Activated CD4-positive, alpha-beta T cell treated with anti-CD3 and anti-CD28 coated beads, Interleukin-10, Interleukin-2, amounts not matched to agents 100 ng/mL and 50 ng/mL, durations not matched to agents 16 hours and 8 hours (primary cell): ENCODE results near the gene ENTPD6.
"Not testable (repeated sequence)": the region's sequence is repeated elsewhere in the genome, so short reads cannot be mapped to it uniquely, and the experiment has no call there.

Experiments
- DNase-seq: peaks from one replicate; pipeline ENCODE4 v3.0.0-alpha.2; 2020

ENTPD6 gene

DNA sequence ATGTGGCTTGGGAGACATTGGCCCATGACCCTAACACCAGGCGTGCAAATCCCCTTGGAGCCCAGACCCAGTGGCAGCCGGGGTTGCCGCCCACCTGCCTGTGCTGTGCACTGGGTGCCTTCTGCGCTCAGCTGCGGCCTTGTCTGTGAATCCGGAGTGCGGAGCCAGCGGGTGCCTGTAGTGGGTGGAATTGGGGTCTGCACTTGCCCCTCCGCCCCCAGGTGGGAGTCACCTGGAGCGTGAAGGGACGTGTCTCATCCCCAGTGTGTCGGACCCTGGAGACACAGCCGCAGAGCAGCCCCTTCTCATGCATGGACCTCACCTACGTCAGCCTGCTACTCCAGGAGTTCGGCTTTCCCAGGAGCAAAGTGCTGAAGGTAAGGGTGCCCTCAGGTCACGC lies 29.4 kb downstream of the ENTPD6 start:
- no peak for DNase-seq

DNA sequence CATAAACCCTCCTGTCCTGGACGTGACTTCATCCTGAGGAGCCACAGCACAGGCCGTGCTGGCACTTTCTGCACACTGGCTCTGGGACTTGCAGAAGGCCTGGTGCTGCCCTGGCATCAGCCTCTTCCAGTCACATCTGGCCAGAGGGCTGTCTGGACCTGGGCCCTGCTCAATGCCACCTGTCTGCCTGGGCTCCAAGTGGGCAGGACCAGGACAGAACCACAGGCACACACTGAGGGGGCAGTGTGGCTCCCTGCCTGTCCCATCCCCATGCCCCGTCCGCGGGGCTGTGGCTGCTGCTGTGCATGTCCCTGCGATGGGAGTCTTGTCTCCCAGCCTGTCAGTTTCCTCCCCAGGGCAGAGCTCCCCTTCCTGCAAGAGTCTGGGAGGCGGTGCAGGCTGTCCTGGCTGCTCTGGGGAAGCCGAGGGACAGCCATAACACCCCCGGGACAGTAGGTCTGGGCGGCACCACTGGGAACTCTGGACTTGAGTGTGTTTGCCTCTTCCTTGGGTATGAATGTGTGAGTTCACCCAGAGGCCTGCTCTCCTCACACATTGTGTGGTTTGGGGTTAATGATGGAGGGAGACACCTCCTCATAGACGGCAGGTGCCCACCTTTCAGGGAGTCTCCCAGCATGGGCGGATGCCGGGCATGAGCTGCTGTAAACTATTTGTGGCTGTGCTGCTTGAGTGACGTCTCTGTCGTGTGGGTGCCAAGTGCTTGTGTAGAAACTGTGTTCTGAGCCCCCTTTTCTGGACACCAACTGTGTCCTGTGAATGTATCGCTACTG lies 30.3 kb downstream of the ENTPD6 start:
- DNase-seq: no peak

DNA sequence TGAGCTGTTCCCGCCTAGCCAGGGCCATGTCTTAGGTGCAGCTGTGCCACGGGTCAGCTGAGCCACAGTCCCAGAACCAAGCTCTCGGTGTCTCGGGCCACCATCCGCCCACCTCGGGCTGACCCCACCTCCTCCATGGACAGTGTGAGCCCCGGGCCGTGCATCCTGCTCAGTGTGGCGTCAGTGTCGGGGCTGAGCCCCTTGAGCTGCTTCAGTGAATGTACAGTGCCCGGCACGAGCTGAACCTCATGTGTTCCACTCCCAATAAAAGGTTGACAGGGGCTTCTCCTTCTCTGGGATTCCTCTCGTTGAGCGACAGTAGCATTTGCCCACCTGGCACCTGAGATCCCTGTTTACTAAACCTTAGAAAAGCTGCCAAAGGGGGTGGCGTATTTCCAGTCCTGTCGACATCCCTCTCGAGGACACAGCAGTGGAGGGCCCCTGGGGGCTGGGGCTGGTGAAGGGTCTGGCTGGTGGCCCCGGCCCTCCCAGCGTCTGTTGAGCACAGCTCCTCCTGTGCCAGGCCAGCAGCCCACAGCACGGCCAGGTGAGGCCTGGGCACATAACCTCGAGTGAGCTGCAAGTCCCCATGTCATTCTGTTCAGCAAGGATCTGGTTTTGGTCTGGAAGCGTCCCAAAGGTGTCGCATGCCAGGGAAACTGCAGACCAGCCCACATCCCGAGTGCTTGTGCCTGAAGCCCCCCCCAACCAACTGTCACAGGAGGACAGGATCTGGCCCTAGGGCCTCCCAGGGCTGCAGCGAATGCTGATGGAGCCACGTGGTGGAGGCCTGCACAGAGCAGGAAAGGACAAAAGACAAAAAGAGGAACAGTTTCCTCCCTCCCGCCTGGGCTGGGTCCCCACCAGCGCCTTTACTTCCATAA lies 31.2 kb downstream of the ENTPD6 start:
- DNase-seq: no peak

DNA sequence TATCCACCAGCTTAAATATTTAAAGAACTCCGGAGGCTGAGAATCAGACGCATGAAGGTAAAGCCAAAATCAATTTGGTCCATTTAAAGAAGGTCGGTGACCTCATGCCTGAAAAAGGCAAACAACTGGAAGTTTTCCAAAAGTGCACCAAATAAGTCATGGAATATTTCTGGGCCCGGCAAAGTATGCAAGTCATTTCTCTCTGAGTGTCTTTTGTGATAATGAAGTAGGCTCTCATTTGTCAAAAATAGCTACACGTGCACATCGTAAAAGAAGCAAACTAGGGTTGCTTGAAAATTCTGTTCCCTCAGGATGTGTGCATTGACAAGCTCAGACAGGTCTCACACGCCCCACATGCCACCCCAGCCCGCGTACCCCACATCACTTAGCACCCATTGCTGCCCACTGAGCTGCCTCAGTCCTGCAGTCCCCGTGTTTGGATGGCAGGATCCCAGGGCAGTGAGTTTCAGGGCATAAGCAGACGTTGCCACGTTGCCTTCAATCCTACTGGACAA lies 31.9 kb downstream of the ENTPD6 start:
- DNase-seq: no peak

DNA sequence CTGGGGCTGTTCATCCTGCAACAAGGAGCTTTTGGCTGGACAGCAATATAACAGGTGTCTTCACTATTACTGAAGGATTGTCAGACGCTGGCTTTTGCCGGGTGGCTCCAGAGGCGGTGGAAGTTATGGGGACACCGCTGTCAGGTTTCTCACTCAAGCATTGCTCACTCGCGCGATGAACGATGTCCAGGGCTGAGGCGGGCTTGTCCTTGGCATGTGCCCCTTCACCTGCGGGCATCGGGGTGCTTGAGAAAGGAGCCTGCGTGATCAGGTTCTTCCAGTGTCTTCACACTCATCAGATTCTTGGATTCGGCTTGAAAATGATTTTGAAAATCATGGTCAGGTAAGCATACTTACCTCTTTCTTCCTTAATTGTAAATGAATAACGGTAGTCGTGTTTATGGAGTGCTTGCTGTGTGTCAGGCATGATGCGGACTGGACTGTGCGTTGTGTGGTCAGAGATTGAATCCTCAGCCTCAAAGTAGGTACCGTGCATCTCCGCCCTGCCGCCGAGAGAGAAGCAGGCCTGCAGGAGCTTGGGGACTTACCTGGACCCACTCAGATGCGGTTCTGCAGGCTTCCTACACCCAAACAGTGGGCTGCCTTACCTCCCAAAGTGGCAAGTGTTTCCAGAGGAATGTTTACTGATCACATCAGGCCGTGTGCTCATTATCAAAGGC lies 34.1 kb downstream of the ENTPD6 start:
- no peak for DNase-seq

DNA sequence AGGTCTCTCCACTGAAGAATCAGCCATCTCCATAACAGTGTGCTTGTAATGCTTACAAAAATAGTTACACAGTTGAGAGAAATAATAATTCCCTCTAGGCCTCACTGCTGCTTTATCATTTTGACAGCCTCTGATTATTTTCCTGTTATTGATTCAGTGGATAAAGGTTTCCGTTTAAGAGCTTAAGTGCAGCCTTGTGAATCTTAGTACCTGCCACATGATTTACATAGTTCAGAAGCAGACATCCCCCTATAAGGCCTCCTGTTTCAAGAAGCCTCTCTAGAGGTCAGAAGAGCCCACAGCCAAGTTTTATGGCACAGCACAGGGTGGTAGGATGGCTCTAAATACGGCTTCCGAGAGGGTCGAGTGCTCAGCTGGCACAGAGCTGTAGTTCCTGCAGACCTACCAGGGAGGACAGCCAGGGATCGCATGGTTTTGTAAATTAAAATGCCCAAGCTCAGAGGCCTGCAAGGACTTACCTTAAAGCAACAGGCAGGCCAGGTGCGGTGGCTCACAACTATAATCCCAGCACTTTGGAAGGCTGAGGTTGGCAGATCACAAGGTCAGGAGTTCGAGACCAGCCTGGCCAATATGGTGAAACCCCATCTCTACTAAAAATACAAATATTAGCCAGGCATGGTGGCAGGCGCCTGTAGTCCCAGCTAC lies 34.8 kb downstream of the ENTPD6 start:
- no peak for DNase-seq

DNA sequence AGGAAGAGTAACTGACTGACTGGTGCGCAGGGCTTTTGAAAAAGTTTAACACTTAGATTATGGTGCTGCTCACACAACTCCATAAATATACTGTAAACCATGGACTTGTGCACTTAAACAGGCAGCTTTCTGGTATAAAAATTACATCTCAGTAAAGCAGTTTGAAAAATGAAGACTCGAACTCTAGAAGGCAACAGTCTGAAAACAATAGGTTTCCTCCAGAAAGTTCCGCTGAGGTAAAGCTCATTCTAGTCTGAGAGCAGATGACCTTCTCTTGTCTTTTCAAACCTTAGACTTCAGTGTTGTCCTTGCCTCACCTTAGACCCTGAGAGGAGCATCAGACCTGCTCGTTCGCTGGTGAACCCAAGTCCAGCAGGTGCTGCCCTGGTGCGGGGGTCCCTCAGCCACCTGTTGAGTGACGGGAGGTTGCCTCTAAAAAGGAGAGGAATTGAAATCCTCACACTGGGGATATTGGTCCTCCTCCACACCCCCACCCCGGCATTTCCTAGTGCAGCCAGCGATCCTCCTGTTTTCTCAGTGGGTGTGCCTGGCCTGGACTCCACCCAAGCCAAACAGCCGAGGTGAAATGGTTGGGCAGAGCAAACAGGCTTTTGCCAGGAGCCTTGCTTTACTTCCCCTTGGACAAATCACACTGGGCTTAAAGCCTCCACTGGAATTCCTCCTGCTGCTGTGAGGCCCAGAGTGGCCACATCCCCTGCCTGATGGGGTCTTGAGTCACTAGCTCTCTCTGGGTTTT lies 37.7 kb downstream of the ENTPD6 start:
- no peak for DNase-seq

DNA sequence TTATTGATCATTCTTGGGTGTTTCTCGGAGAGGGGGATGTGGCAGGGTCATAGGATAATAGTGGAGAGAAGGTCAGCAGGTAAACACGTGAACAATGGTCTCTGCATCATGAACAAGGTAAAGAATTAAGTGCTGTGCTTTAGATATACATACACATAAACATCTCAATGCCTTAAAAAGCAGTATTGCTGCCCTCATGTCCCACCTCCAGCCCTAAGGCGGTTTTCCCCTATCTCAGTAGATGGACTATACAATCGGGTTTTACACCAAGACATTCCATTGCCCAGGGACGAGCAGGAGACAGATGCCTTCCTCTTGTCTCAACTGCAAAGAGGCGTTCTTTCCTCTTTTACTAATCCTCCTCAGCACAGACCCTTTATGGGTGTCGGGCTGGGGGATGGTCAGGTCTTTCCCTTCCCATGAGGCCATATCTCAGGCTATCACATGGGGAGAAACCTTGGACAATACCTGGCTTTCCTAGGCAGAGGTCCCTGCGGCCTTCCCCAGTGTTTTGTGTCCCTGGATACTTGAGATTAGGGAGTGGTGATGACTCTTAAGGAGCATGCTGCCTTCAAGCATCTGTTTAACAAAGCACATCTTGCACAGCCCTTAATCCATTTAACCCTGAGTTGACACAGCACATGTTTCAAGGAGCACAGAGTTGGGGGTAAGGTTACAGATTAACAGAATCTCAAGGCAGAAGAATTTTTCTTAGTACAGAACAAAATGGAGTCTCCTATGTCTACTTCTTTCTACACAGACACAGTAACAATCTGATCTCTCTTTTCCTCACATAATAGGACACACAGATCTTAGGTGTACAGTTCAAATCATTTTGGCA lies 38.7 kb downstream of the ENTPD6 start:
- not testable (repeated sequence) for DNase-seq

DNA sequence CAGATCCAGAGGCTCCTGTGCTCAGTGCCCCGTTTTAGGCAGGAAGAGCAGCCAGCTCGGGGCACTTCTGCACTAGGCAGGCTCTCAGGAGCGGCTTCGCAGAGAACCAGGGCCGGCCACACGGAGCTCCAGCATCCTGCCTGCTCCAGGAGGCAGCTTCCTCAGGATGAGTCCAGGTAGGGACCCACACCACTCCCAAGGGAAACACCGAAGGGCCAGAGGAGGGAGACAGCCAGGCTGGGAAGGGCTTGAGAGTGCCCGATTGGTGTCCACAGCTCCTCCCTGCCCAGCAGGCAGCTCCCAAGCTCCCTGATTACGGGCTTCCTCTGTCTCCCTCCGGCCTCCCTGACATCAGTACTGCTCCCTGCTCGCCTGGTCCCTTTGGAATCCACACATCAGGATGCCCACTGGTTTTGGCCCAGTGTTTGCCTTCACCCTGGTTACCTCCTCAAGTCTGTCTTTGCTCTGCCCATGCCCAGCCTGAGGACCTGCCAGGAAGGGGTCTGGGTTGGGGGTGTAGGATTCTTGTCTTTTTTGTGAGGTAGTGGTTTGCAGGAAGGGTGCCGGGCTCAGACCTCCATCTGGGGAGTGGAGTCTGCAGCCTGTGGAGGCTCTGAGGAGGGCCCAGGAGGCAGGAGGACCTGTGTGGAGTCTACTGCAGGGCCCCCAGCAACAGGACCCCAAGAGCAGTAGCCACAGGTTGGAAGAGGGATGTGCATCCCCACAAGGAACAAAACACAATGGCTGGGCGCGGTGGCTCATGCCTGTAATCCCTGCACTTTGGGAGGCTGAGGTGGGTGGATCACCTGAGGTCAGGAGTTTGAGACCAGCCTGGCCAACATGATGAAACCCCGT lies 41.2 kb downstream of the ENTPD6 start:
- DNase-seq: no peak

DNA sequence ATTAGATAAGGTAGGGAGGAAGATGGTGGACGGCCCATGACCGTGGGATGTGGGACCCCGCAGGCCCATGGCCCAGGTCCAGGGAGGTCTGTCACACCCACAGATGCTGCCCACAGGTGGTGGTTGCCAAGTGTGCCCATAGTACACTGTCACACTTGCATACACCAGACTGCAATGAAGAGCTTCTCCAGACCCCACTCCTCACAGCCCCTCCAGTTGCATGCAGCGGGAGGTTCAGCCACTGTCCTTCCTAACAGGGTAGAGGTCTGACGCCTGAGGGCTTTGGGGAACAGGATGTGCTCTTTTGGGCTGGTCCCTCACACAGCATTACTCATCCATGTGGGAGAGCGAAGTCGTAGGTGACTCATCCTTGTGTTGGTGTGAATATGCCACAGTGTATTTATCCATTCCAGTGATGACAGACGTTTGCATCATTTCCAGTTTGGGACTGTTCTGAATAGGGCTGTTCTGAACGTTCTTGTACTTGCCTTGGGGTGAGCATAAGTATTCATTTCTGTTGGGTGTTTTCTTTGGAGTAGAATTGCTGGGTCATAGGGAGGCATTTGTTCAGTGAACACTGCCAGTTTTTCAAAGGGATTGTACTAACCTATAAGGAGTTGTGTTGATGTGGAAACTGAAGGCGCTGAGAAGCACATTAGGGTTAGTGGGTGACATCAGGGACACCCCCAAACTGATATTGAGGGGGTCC lies 42.3 kb downstream of the ENTPD6 start:
- peak; percentile 94 for DNase-seq

DNA sequence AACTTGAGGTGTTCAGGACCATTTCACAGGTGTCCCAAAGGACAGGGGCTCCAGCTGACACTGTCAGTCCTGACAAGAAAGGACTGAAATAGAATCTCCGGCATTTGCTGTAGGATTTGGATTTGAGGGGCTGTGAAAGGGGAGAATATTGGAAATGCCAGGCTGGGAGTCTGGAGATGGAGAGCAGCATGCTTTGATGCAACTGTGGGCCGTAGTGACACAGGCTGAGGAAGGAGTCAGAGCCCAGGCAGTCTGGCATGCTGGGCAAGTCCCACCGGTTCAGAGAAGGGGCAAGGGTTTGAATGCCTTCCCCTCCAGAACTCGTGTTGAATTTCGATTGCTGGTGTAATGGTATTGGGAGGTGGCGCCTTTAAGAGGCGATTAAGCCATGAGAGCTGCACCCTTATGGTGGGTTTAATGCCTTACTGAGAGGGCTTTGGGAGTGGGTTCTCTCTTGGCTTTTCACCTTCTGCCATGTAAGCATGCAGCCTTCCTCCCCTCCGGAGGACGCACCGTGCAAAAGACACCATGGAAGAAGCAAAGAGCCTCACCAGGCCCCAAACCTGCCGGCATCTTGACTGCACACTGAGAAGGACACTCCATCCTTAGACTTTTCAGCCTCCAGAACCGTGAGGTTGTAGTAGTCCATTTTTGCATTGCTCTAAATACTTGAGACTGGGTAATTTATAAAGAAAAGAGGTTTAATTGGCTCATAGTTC lies 43.0 kb downstream of the ENTPD6 start:
- DNase-seq: no peak

DNA sequence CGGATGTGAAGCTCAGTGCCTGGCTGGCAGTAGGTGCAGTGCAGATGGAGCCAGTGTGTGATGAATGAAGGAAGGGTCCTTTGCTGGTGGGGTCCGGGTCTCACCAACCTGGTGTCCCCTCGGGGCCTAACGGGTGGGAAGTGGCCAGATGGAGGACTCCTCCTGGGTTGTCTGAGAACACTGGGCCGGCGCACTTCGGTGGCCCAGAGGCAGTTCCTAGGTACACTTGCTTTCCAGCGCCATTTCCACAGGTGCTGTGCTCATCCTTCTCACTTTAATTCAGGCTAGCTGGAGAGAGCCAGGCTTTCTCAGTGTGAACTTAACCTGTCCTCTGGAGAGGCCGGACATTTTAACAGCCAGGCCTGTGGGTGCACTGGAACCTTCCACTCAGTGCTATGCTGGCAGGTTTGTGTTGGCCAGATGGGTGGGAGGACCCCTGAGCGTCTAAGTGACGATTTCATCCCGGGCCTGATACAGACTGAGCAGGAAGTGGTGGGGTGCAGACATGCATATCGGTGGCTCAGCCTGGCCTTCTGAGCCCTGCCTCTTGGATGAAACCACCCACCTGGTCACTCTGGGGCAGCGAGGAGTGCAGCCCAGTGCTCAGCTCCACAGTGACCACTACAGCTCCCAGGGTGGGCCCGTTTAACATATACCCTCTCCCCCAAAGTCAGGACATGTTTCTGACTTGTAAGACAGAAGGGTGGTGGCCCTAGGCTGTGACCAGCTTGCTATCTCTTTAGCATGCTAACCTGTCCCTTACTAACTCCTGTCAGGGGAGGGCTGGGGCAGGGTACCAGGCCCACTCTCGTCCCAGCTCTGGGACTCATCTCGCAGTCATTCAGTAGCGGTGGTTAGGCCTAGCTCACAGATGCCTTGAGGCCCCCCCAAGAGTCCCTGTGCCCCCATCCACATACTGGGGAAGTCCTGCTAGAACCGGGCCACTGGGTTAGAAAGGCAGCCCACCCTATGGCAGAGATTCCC lies 44.2 kb downstream of the ENTPD6 start:
- DNase-seq: no peak

DNA sequence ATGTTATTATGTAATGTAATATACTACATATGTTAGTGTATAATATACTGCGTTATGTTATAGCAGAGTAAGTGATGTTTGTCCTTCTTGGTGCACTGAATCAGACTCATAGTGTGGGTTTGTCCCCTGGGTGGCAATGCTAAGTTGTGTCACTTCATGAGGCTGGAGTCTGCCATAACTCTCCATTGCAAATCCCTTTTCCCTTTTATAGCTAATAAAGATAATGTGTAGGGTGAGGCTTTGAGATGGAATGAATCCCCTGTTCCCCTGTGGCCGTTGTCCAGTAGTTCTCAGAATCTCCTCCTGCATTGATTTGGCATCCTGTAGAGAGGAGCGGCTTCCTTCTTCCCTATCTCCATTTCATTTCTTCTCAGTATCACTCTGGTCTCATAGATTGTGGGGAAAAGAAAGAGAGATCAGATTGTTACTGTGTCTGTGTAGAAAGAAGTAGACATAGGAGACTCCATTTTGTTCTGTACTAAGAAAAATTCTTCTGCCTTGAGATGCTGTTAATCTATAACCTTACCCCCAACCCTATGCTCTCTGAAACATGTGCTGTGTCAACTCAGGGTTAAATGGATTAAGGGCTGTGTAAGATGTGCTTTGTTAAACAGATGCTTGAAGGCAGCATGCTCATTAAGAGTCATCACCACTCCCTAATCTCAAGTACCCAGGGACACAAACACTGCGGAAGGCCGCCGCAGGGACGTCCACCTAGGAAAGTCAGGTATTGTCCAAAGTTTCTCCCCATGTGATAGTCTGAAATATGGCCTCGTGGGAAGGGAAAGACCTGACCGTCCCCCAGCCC lies 45.5 kb downstream of the ENTPD6 start:
- not testable (repeated sequence) for DNase-seq

DNA sequence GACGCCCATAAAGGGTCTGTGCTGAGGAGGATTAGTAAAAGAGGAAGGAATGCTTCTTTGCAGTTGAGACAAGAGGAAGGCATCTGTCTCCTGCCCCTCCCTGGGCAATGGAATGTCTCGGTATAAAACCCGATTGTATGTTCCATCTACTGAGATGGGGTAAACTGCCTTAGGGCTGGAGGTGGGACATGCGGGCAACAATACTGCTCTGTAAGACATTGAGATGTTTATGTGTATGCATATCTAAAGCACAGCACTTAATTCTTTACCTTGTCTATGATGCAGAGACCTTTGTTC lies 46.1 kb downstream of the ENTPD6 start:
- not testable (repeated sequence) for DNase-seq

DNA sequence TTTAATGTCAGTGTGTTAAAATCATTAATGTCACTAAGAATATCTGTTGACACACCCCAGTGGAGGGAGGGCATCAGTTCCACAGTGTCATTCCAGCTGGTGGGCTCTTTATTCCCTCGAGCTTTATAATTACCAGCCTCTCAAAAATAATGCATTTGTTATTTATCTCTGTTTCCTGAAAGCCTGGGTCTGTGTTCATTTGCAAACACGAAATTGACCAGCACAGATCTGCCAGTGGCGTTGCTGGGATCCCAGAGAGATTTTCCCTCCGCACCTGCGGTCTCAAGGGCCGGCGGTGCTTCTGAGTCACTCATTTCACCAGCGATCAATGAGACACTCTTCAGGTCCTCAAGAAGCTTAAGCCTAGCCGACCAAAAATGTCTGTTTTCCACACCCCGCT lies 46.7 kb downstream of the ENTPD6 start:
- DNase-seq: no peak

DNA sequence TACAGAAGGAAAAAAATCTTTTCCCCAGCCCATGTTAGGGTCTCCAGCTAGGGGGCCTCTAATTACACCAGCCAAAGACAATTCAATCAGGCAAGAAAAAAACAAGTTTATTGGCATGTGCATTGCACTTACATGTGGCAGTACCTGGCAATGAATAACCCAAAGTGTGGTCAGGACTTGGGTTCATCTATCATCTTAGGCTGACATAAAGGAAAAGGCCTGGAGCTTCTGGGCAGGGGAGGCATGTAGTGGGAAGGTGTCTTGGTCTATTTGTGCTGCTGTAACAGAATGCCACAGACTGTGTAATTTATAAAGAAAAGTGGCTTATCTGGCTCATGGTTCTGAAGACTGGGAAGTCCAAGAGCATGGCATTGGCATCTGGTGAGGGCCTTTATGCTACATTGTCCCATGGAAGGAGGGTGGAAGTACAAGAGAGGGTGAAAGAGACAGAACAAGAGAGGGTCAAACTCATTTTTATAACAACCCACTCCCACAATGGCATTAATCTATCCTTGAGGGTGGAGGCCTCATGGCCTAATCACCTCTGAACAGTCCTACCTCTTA lies 48.0 kb downstream of the ENTPD6 start:
- DNase-seq: no peak
